NCI-H146 treated with DMSO at 0.1 percent for 48 hours (cell line): ENCODE data around the gene MPDU1.

Experiments
- DNase-seq: peaks from one replicate; lab custom pipeline; 2025; ENCODE audit not compliant: unreplicated experiment; lab: John Stamatoyannopoulos, UW

MPDU1 gene

GRCh38 chr17:7583253-7584109, at the start of gene MPDU1:
MPDU1 (plus strand) TSS chr17:7583852; CDS start chr17:7583863, 11 bp downstream.
- DNase-seq, result peak; percentile 95

GRCh38 chr17:7538050-7538449, 45.6 kb upstream of the MPDU1 start:
- DNase-seq, result no peak

GRCh38 chr17:7538891-7539545, 44.6 kb upstream of the MPDU1 start:
- no peak for DNase-seq

- no peak for DNase-seq
These were observed 42.5 kb upstream of the MPDU1 start for GRCh38 chr17:7541074-7541621.

GRCh38 chr17:7544911-7545310, 38.7 kb upstream of the MPDU1 start:
- no peak for DNase-seq

- DNase-seq, result no peak
These were observed 34.9 kb upstream of the MPDU1 start, which contains the start of gene TNFSF12 for GRCh38 chr17:7548585-7549400. TNFSF12 (plus strand) TSS chr17:7549058; CDS start chr17:7549154, 96 bp downstream.

GRCh38 chr17:7549401-7550055, 34.1 kb upstream of the MPDU1 start:
- DNase-seq, result no peak

GRCh38 chr17:7550344-7550743, 33.3 kb upstream of the MPDU1 start:
- DNase-seq, result no peak

- DNase-seq, result no peak
These were observed 32.3 kb upstream of the MPDU1 start for GRCh38 chr17:7551396-7551795.

GRCh38 chr17:7552621-7553051, 31.0 kb upstream of the MPDU1 start:
- DNase-seq, result no peak

GRCh38 chr17:7553356-7553755, 30.3 kb upstream of the MPDU1 start:
- DNase-seq, result no peak

- no peak for DNase-seq
These were observed 28.2 kb upstream of the MPDU1 start for GRCh38 chr17:7555320-7555948.

GRCh38 chr17:7556627-7557026, 27.0 kb upstream of the MPDU1 start:
- no peak for DNase-seq

GRCh38 chr17:7557147-7557764, 26.4 kb upstream of the MPDU1 start:
- no peak for DNase-seq

- peak; percentile 32 for DNase-seq
These were observed 25.7 kb upstream of the MPDU1 start for GRCh38 chr17:7557775-7558543.

- DNase-seq, result no peak
These were observed 24.9 kb upstream of the MPDU1 start, which contains the start of gene TNFSF13 for GRCh38 chr17:7558544-7559319. TNFSF13 (plus strand) TSS chr17:7558750; CDS start chr17:7559040, 290 bp downstream.

- DNase-seq, result no peak
These were observed 24.1 kb upstream of the MPDU1 start for GRCh38 chr17:7559320-7560171.
